ENCODE measurements around the gene THBS4.

THBS4 gene

GRCh38 chr5:80042330-80042729 lies 7.2 kb downstream of the THBS4 start:
- TF ChIP-seq, protein P1, sequence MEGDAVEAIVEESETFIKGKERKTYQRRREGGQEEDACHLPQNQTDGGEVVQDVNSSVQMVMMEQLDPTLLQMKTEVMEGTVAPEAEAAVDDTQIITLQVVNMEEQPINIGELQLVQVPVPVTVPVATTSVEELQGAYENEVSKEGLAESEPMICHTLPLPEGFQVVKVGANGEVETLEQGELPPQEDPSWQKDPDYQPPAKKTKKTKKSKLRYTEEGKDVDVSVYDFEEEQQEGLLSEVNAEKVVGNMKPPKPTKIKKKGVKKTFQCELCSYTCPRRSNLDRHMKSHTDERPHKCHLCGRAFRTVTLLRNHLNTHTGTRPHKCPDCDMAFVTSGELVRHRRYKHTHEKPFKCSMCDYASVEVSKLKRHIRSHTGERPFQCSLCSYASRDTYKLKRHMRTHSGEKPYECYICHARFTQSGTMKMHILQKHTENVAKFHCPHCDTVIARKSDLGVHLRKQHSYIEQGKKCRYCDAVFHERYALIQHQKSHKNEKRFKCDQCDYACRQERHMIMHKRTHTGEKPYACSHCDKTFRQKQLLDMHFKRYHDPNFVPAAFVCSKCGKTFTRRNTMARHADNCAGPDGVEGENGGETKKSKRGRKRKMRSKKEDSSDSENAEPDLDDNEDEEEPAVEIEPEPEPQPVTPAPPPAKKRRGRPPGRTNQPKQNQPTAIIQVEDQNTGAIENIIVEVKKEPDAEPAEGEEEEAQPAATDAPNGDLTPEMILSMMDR (IDR thresholded peaks at IDR 0.05; ENCODE audit: low read depth, low read length), result no peak
- DNase-seq (ENCODE audit: low read depth in 2 of 2), result no peak
- H3K4me3 ChIP-seq (replicated peaks in 1 of 2; ENCODE audit: low read depth in 2 of 2, low read length in 2 of 2), result no peak overlapping the region

- no peak overlapping the region for H3K4me3 ChIP-seq (replicated peaks in 1 of 2; ENCODE audit: low read depth in 2 of 2, low read length in 2 of 2)
- TF ChIP-seq, protein P1 (IDR thresholded peaks at IDR 0.05; ENCODE audit: low read depth, low read length), result no peak
- DNase-seq (ENCODE audit: low read depth in 2 of 2), result no peak
Measured at GRCh38 chr5:80043187-80043586, 8.0 kb downstream of the THBS4 start.

GRCh38 chr5:80048084-80048780 lies 13.1 kb downstream of the THBS4 start:
- no peak for DNase-seq (ENCODE audit: low read depth in 2 of 2)
- H3K4me3 ChIP-seq (replicated peaks in 1 of 2; ENCODE audit: low read depth in 2 of 2, low read length in 2 of 2), result no peak overlapping the region
- TF ChIP-seq, protein P1 (IDR thresholded peaks at IDR 0.05; ENCODE audit: low read depth, low read length), result no peak

DNA sequence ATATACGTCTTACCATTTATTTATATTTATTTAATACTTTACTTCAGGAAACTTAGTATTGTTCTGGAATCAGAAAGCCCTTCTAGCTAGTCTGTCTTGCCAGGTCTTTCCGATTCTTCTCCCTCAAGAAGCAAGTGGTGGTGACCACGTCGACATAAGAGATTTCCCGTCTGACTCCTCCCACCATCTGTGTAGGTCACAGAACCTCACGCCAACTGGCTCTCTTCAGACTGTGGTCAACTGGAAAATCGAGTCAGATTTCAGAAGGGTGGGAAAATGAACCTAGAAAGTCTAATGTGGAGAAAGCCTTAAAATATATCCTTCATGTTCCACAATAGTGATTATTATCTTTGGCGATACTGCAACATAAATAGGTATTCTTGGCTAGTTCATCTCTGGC lies 17.3 kb downstream of the THBS4 start:
- DNase-seq (ENCODE audit: low read depth in 2 of 2), result no peak
- no peak overlapping the region for H3K4me3 ChIP-seq (replicated peaks in 1 of 2; ENCODE audit: low read depth in 2 of 2, low read length in 2 of 2)
- TF ChIP-seq, protein P1 (IDR thresholded peaks at IDR 0.05; ENCODE audit: low read depth, low read length), result no peak

DNA sequence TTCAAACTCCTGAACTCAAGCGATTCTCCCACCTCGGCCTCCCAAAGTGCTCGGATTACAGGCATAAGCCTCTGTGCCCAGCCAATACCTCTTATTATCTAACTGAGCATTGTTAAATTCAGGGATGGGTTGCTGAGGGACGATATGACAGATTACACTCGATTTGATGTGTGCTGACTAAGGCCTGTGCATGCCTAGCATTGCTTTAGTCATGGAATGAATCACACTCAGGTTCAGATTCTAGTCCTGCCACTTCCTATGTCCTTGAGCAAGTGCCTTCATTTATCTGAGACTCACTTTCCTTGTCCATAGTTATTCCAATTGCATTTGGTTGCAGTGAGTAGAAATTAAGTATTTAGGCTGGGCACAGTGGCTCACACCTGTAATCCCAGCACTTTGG lies 19.5 kb downstream of the THBS4 start:
- DNase-seq (ENCODE audit: low read depth in 2 of 2), result peak in 1 of 2 donors; percentile 59
- TF ChIP-seq, protein P1 (IDR thresholded peaks at IDR 0.05; ENCODE audit: low read depth, low read length), result no peak
- no peak overlapping the region for H3K4me3 ChIP-seq (replicated peaks in 1 of 2; ENCODE audit: low read depth in 2 of 2, low read length in 2 of 2)

- H3K4me3 ChIP-seq (replicated peaks in 1 of 2; ENCODE audit: low read depth in 2 of 2, low read length in 2 of 2), result no peak overlapping the region
- no peak for DNase-seq (ENCODE audit: low read depth in 2 of 2)
- TF ChIP-seq, protein P1 (IDR thresholded peaks at IDR 0.05; ENCODE audit: low read depth, low read length), result no peak
Measured at GRCh38 chr5:80055491-80056170, 20.5 kb downstream of the THBS4 start.
